GM23338 (cell line): Measurements from ENCODE around the gene MLLT10. TPM values are rescaled to one million over a fixed set of nuclear protein-coding genes. Genes with fewer than 3 reads are reported as not detected.

Experiments
- ATAC-seq: fragments of 200-7000 bp; cut with Tn5 transposase; 3 replicates; pipeline ENCODE4 v1.9.1; 2020
- DNase-seq: peaks from one replicate; pipeline ENCODE4 v3.0.0-alpha.2; 2015; ENCODE audit warnings: low spot score
- H2AFZ ChIP-seq: fragments of 200-600 bp; sonication (generic); 2 replicates; pipeline ENCODE4 v1.8.0; 2016; ENCODE audit warnings: antibody characterized with exemption, mild to moderate bottlenecking, moderate library complexity
- H3F3A ChIP-seq: fragments of 200-600 bp; sonication (generic); replicated peaks from 2 replicates; pipeline ENCODE4 v1.8.0; 2017; ENCODE audit warnings: antibody characterized with exemption, mixed run types, low read depth
- H3K27ac ChIP-seq: fragments of 200-600 bp; sonication (generic); 2 replicates; pipeline ENCODE4 v1.6.1; 2016; ENCODE audit warnings: low read depth
- H3K27me3 ChIP-seq: fragments of 200-600 bp; sonication (generic); 2 replicates; pipeline ENCODE4 v1.8.0; 2016; ENCODE audit warnings: mild to moderate bottlenecking, mixed run types, moderate library complexity; ENCODE audit not compliant: insufficient read depth
- H3K36me3 ChIP-seq: fragments of 200-600 bp; sonication (generic); 2 replicates; pipeline ENCODE4 v1.8.0; 2016; ENCODE audit warnings: mild to moderate bottlenecking; ENCODE audit not compliant: insufficient read depth
- H3K4me1 ChIP-seq: fragments of 200-600 bp; sonication (generic); 2 replicates; pipeline ENCODE4 v1.8.0; 2016; ENCODE audit warnings: mild to moderate bottlenecking, moderate library complexity; ENCODE audit not compliant: insufficient read depth
- H3K4me2 ChIP-seq: fragments of 200-600 bp; sonication (generic); 2 replicates; pipeline ENCODE4 v1.7.1; 2017; ENCODE audit warnings: mixed run types
- H3K4me3 ChIP-seq: fragments of 200-600 bp; sonication (generic); 2 replicates; pipeline ENCODE4 v1.6.1; 2016; ENCODE audit warnings: mixed run types
- H3K79me2 ChIP-seq: fragments of 200-600 bp; sonication (generic); replicated peaks from 2 replicates; pipeline ENCODE4 v1.8.0; 2017; ENCODE audit warnings: mild to moderate bottlenecking; ENCODE audit not compliant: insufficient read depth
- H3K9me2 ChIP-seq: fragments of 200-600 bp; sonication (generic); 2 replicates; pipeline ENCODE4 v1.8.0; 2017; ENCODE audit not compliant: insufficient read depth
- H4K20me1 ChIP-seq: fragments of 200-600 bp; sonication (generic); replicated peaks from 2 replicates; pipeline ENCODE4 v1.8.0; 2017; ENCODE audit warnings: mild to moderate bottlenecking; ENCODE audit not compliant: insufficient read depth
- H3K27ac Mint-ChIP-seq: 2 replicates; pipeline ENCODE4 v1.8.0; 2020; ENCODE audit warnings: inconsistent platforms, mild to moderate bottlenecking, moderate library complexity, mixed read lengths
- H3K27me3 Mint-ChIP-seq: 3 replicates; pipeline ENCODE4 v1.8.0; 2022; ENCODE audit warnings: low read depth, mild to moderate bottlenecking, moderate library complexity, mixed read lengths, inconsistent platforms; ENCODE audit not compliant: insufficient read depth, poor library complexity
- H3K36me3 Mint-ChIP-seq: 3 replicates; pipeline ENCODE4 v1.8.0; 2021; ENCODE audit warnings: low read depth, mild to moderate bottlenecking, inconsistent platforms, moderate library complexity, mixed read lengths
- H3K4me1 Mint-ChIP-seq: 3 replicates; pipeline ENCODE4 v1.8.0; 2020; ENCODE audit warnings: mild to moderate bottlenecking, inconsistent platforms, mixed read lengths
- H3K4me3 Mint-ChIP-seq: 3 replicates; pipeline ENCODE4 v1.8.0; 2021; ENCODE audit warnings: moderate library complexity, mild to moderate bottlenecking, inconsistent platforms, mixed read lengths
- H3K9me3 Mint-ChIP-seq: 3 replicates; pipeline ENCODE4 v1.8.0; 2020; ENCODE audit warnings: moderate library complexity, mild to moderate bottlenecking, inconsistent platforms, mixed read lengths
- REST ChIP-seq: IDR thresholded peaks from one replicate; pipeline ENCODE4 v1.6.1; 2018; ENCODE audit warnings: antibody characterized with exemption; ENCODE audit not compliant: unreplicated experiment
- ZNF331 ChIP-seq: fragments of 250-450 bp; sonication (Bioruptor Pico); IDR thresholded peaks from 2 replicates; pipeline ENCODE4 v1.5.0; 2020; ENCODE audit warnings: low read depth, mild to moderate bottlenecking, moderate library complexity
- ZNF462 ChIP-seq: fragments of 250-450 bp; sonication (Bioruptor Pico); IDR thresholded peaks from 2 replicates; pipeline ENCODE4 v1.5.0; 2020; ENCODE audit warnings: mild to moderate bottlenecking, moderate library complexity
- polyA plus RNA-seq: library from polyadenylated mRNA; unstranded; fragments of >200 nt; fragmentation: Nextera tagmentation; extraction: Ambion mirVana; gene quantifications from 2 replicates; pipeline ENCODE4 v1.2.1, GENCODE V29; 2016
- total RNA-seq: library from RNA; depleted of rRNA; stranded (reverse); fragments of >200 nt; shearing (Covaris generic); gene quantifications from 2 replicates; pipeline ENCODE4 v1.2.3, GENCODE V29; 2014

Gene MLLT10
- total and polyA plus RNA-seq, 2 experiments from 2014 or later = 28.8 to 55.4 TPM

DNA sequence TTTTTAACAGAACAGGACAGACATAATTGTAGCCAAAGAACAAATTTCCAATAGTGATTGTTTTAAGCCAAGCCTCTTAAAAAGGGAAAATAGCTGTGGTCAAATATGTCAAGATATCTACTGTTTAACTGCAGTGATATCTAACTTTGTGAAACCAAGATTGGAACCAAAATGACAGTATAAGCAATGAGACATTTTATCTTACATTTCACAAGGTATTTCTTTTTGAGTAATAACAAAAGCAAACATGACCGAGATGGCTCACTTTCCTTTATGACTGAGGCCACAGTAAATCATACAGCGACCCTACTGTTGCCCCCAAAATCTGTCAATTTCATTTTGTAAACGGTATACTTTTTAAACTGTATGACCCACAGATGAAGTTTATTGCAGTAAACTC lies 215.8 kb downstream of the MLLT10 start (continued):
- no peak for TF ChIP-seq REST

- Mint-ChIP-seq H3K4me3 (peak overlapping the region; percentile 14; the same call in 1 of the 3 replicates), H3K27me3 (peaks cover 26% of the 10 kb centered on the region), H3K4me1 (peaks cover 71% of the 10 kb centered on the region), H3K27ac (peak overlapping the region; percentile 96), H3K9me3 (no peaks in the 10 kb centered on the region; the same call in 1 of the 3 replicates), H3K36me3 (peaks cover 18% of the 10 kb centered on the region; the same call in 2 of the 3 replicates)
- no peak overlapping the region for H2AFZ ChIP-seq
- peak overlapping the region; percentile 97 for H3K27ac ChIP-seq
- peaks cover 37% of the 10 kb centered on the region for H3K4me1 ChIP-seq
- H3K4me2 ChIP-seq = 0 out of 2 replicates have a peak overlapping the region, but pooled peaks have one; percentile 47
- no peaks in the 10 kb centered on the region for H4K20me1 ChIP-seq
- H3K27me3 ChIP-seq = no peaks in the 10 kb centered on the region
- H3K4me3 ChIP-seq = no peak overlapping the region
- H3K36me3 ChIP-seq = no peaks in the 10 kb centered on the region; the same call in 1 of the 2 replicates
- H3F3A ChIP-seq = peaks cover 13% of the 10 kb centered on the region
- peak; percentile 52 for DNase-seq
- H3K9me2 ChIP-seq = no peaks in the 10 kb centered on the region
- no peaks in the 10 kb centered on the region for H3K79me2 ChIP-seq
- TF ChIP-seq ZNF331 (CRISPR knock-in tag) (0 out of 2 replicates have a peak, but pooled peaks have one; percentile 50), ZNF462 (CRISPR knock-in tag) (no peak)
- peak; percentile 19 for ATAC-seq
Observed at GRCh38 chr10:21750424-21750823, 216.4 kb downstream of the MLLT10 start.
